GM04503 (cell line): Measurements from ENCODE around the gene POLRMT.

Experiments used
- DNase-seq: peaks from one replicate; pipeline ENCODE4 v3.0.0-alpha.2; 2012; ENCODE audit warnings: low read depth

POLRMT gene

GRCh38 chr19:662962-663681, 29.8 kb upstream of the POLRMT start, which contains the start of gene RNF126:
Gene RNF126 (minus strand): TSS chr19:663214. CDS start chr19:663121, 93 bp downstream.
- peak; percentile 40 for DNase-seq

GRCh38 chr19:662207-662961, 29.0 kb upstream of the POLRMT start:
- DNase-seq = no peak

DNA sequence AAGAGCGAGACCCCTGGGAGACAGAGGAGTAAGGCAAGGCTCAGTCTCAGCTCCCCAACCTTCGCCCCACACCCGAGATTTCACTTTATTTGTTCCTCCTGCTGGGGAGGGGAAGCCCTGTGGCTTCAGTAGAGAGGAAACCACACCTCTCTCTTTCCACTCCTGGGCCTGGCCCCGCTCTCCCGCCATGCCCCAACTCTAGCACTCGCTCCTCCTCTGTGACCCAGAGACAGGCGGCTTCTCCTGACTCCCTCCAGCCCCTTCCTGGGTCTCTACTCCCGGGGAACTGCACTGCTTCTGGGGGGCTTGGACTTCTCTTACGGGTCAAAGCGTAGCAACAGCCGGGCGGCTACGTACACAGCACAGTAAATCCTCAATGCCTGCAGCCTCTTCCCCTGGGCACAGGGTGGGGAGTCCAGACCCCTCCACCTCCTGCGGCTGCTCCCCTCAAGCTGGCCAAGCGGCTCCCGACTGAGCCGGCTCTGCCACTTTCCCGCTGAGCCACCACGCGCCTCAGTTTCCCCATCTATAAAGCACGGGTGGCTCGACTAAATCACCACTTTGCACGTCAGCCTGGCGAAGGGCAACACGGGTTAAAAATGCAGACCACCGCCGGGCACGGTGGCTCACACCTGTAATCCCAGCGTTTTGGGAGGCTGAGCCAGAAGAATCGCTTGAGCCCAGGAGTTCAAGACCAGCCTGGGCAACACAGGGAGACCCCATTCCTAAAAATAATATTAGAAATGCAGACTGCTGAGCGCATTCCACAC, 28.3 kb upstream of the POLRMT start:
- no peak for DNase-seq

GRCh38 chr19:660793-661426, 27.6 kb upstream of the POLRMT start:
- DNase-seq = no peak

DNA sequence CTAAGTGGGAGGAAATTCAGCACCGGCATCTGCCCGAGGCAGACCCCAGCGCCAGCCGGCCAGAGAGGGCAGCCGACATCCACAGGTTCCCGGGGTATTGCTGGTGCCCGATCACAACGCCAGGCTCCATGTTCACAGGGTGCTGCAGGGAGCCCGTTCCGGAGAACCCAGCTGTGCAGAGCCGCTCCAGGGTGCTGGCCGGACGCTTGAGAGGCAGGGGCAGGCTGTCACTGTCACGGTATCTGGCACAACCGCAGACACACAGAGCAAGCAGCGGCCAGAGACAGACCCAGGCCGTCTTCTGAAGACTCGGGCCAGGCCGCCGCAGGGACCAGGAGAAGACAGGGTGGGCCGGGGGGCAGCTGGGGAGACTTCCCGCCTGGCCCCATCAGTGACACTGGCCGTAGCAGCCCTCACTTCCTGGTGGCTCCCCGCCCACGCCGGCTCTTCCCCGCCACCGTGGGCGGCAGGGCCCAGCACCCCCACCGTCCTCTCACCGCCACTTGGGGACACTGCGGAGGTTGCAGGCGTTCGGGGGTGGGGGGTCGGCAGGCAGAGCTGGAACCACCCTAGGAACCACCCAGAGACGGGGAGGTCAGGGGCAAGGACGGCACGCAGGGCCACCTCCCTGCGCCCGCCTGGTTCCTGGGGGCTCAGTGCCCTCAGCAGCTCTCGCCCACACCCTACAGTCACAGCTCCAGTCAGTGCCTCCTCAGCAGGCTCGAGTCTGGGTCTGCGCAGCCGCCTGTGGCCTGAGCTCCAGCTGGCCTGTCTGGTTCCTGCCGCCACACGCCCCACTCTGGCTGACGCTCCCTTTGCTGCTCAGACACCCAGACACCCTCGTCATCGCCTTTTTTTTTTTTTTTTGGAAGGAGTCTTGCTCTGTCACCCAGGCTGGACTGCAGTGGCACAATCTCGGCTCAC, 25.8 kb upstream of the POLRMT start:
- DNase-seq = no peak

DNA sequence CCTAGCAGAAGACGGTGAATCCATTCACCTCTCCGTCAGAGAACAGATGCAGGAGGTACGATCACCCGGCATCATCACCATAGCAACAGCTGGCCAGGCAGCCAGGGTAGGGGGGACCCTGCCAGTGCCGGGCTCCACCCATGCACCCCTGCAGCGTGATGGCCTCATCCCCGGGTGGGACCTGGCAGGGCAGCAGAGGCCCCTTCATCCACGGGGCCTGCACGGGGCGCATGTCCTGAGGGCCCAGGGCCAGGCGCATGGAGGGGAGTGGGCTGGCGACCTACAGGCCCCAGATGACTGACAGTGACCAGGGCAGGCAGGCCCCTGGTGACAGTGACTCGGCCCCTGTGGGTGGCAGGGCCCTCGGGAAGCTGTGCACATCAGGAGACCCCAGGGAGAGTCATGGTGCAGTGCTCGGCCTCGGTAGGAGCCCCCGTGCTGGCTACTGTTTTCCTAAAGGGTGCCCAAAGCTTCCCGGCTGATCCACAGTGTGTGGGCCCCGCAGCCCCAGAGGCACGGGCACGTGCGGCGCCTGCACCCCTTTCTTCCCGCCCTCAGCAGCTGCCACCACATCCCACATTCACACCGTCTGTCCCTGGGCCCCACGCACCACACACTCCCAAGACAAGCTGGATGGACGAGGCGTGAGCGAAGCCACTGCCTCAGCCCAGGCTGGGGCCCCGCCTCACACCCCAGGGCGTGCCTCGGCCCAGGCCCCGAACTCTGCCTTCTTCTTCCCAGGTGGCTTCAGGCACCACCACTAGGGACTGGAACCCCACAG, 24.9 kb upstream of the POLRMT start:
- DNase-seq = no peak

DNA sequence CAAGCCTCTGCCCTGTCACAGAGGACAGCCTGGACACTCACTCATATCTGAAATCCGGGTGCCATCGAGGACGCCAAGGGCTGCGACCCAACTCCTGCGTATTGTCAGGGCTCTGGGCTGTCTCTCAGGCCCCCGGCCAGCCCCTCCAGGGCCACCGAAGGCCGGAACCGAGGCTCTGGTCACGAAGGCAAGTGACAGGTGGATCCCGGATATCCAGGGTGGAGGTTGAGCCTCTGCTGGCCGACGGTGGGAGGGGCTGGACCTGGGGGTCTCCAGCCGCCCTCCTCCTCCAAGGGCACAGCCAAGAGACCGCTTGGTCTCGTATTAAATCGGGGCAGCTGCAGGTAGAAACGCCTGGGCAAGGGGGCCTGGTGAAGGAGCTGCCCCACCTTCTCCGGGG, 24.3 kb upstream of the POLRMT start:
- DNase-seq = no peak

DNA sequence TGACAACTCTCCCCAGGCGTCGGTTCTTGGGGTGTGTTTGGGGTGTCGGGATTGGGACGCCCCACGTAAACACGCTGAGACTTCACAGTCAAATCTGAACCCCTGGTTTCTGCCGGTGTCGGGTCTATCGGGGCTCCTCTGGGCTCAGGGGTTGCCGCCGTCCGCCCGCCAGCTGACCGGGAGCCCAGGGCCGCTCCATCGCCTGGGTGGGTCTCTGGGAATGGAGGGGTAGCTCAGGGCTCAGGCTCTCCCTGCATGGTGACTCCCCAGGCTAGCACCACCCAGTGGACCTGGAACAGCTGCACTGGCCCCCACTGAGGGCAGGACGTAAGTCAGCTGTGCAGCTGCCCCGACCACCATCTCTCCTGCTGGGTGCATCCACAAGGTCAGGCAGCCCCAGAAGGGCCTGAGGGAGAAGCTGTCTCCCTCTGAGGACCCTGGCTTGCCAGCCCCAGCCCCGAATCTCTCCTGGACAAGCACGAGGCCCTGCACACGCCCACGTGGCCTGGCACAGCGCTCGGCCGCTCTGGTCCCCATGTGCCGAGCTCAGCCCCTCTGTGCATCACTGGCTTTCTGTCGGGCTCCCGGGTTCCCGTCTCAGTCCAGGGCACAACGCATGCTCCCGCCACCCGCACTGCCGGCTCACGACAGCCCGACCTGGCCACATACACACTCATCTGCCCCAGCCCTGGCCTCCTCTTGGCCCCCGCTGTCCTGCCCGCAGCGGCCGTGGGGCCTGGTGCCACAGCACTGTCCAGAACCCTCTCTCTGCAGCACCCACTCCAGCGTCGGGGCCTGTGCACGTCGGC, 23.6 kb upstream of the POLRMT start:
- DNase-seq = no peak

- DNase-seq = no peak
Observed at GRCh38 chr19:655691-656090, 22.4 kb upstream of the POLRMT start.

- no peak for DNase-seq
Observed at GRCh38 chr19:653425-653824, 20.1 kb upstream of the POLRMT start.

DNA sequence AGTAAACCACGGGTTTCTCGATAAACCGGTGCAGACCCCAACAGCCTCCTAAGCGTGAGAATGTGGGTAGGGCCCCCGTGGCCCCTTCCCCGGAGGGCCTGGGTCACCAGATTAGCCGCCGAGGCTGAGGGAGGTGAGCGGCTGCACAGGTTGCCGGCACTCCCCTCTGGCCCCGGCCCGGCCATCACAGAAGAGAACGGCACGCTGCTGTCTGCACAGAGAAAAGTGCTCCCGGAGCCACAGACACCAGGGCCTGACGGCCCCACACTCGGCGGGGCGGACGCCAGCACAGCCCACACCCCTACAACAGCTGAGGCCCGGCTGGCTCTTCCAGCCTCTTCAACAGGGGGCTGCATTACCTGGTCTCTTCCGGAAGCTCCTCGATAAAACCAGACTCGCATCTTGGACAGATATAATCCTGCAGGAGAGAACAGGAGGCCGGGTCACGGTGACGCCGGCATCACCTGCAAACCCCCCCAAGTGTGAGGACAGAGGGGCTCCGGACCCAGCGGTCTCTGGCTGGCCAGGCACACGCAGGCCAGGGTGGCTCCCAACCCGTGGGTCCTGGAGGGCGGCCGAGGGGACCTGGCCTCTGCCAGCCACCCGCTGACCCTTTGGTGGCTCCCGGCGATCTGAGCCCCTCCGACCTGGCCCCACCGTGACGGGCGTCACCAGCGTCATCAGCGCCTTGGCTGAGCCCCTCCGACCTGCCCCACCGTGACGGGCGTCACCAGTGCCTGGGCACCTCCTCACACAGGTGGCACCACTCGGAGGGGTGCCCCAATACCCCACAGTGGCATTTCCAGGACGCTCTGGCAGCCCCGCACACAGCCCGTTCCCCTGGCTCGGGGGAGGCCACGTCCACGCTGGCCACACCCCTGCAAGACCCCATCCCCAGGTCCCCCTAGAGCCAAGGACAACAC, 19.4 kb upstream of the POLRMT start:
- DNase-seq = no peak

- no peak for DNase-seq
Observed at GRCh38 chr19:651991-652390, 18.7 kb upstream of the POLRMT start.

GRCh38 chr19:651114-651818, 17.9 kb upstream of the POLRMT start:
- no peak for DNase-seq

DNA sequence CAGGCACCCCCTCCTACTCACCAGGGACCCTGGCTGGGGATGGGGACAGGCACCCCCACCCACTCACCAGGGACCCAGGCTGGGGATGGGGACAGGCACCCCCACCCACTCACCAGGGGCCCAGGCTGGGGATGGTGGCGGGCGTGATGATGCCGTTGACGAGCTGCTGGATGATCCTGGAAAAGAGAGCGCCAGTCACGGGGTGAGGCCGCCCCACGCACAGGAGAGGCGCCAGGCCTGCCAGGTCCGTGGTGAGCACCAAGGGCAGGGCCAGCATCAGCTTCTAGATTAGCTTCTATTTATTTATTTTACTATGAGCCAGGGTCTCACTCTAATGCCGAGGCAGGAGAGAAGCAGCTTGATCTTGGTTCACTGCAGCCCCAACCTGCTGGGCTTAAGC, 16.8 kb upstream of the POLRMT start:
- no peak for DNase-seq

DNA sequence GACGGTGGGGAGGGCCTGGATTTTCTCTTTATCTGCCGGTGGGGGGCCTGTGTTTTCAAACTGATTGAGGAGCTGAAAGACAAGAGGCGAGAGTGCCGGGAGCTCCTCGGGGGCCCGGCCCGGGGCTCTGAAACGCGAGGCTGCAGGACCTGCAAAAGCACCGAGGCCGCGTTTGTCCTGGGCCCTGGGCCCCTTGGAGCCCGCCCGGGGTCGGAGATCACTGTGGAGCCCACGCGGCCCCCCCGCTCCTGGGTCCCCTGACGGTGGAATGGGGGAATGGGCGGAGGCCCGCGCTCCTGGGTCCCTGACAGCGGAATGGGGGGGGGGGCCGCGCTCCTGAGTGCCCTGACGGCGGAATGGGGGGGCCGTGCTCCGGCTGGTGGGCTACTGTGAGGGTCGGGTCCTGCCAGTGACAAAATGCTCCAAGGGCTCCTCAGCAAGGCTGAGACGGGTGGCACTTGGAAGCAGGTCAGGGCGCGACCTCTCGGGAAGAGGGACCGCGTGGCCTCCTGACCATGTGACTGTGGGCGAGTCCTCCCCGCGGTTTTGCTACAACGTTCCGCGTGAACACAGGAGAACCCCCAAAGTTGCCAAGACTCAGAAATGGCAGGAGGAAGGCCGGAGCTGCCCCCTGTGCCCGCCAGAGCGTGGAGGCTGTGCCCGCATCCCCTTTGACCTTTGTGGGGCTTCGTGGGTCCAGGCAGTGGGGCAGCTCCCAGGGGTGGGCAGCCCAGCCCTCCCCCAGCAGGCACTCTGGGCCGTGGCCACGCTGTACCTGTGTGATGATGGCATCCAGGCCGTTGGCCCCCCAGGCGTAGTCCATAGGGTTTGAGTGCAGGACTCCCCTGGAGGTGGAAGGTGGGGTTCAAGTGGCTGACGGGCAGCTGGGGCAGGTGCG, 15.8 kb upstream of the POLRMT start:
- no peak for DNase-seq

DNA sequence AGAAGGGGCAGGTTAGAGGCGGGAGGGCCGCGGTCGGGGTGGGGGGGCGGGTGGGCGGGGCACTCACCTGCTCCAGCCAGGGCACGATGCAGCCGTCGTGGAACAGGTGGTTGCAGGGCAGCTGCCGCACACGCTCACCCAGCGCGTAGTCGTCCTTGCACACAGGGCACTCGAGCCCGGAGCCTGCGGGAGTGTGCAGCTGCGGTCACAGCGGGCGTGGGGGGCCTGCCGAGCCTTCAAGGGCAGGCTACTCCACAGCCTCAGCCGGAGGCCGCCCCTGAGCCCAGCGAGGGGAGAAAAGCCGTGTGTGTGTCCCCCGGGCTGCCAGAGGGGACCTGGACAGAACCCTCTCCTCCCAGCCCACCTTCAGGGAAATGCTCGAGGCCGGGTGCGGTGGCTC, 15.0 kb upstream of the POLRMT start:
- DNase-seq = no peak
